Forelimb muscle (tissue), 1 donor: ENCODE data around the gene PNMA5. TPM values are rescaled to one million over a fixed set of nuclear protein-coding genes. Genes with fewer than 3 reads are reported as not detected.
A peak's percentile ranks its signal among the peaks of the same experiment; 100 is the strongest.

ENCODE experiments used
- DNase-seq: peaks from one replicate; pipeline ENCODE4 v3.0.0-alpha.2; 2013; ENCODE audit warnings: low read depth
- polyA plus RNA-seq: library from polyadenylated mRNA; unstranded; fragments of 120-200 nt; gene quantifications from one replicate; pipeline ENCODE4 v1.2.1, GENCODE V29; 2013; ENCODE audit not compliant: insufficient read length

PNMA5 gene
- polyA plus RNA-seq, 1 donor: not detected

- DNase-seq: peak; percentile 80
Measured at GRCh38 chrX:152958524-152959465, 35.1 kb downstream of the PNMA5 start.

GRCh38 chrX:152958047-152958446 lies 35.9 kb downstream of the PNMA5 start:
- DNase-seq: no peak

- DNase-seq: no peak
Measured at GRCh38 chrX:152950786-152951185, 43.1 kb downstream of the PNMA5 start.

GRCh38 chrX:152949114-152949513 lies 44.8 kb downstream of the PNMA5 start:
- DNase-seq: no peak

- DNase-seq: no peak
Measured at GRCh38 chrX:152946681-152947080, 47.2 kb downstream of the PNMA5 start.

- DNase-seq: no peak
Measured at GRCh38 chrX:152945021-152945979, 48.6 kb downstream of the PNMA5 start.

GRCh38 chrX:152943826-152944225 lies 50.1 kb downstream of the PNMA5 start:
- no peak for DNase-seq

- DNase-seq: no peak
Measured at GRCh38 chrX:152942077-152942442, 51.9 kb downstream of the PNMA5 start.

- DNase-seq: peak; percentile 71
Measured at GRCh38 chrX:152941328-152942076, 52.4 kb downstream of the PNMA5 start.

Other genes with a start within 250 kb of the PNMA5 start
- gene MAGEA2, start 240.3 kb downstream of the PNMA5 start, polyA plus RNA-seq: not detected
- gene CSAG3, start 234.9 kb downstream of the PNMA5 start, polyA plus RNA-seq: not detected
- gene MAGEA6, start 224.4 kb downstream of the PNMA5 start, polyA plus RNA-seq: not detected
- 27.9 TPM for gene CETN2, start 163.4 kb downstream of the PNMA5 start, polyA plus RNA-seq
- gene NSDHL, start 163.1 kb downstream of the PNMA5 start, polyA plus RNA-seq: 12.5 TPM
- gene ZNF185, start 96.0 kb downstream of the PNMA5 start, polyA plus RNA-seq: 13.1 TPM
- 1.6 TPM for gene PNMA3, start 62.4 kb upstream of the PNMA5 start, polyA plus RNA-seq
- gene PNMA6A, start 78.3 kb upstream of the PNMA5 start, polyA plus RNA-seq: 2.2 TPM
- not detected for gene MAGEA1, start 185.2 kb upstream of the PNMA5 start, polyA plus RNA-seq